Tibial artery (tissue), 4 donors: ENCODE measurements around the gene TDRD3.

Experiments
- DNase-seq, 2 donors: peaks; one replicate each; pipeline ENCODE4 v3.0.0-alpha.2; 2019
- H3K27ac ChIP-seq, 2 donors: fragments of 200-600 bp; sonication (generic) in 1 of 2; 1 replicate in 1 of 2; 2 replicates in 1 of 2; pipeline ENCODE4 v1.5.1; 2018 to 2019; ENCODE audit warnings: mild to moderate bottlenecking in 1 of 2
- H3K27me3 ChIP-seq, 2 donors: fragments of 200-600 bp; sonication (generic) in 1 of 2; one replicate each; pipeline versions ENCODE4 v1.5.1 to v1.6.0; 2016 to 2019
- H3K36me3 ChIP-seq, 3 donors: fragments of 200-600 bp; sonication (generic) in 2 of 3; one replicate each; pipeline ENCODE4 v1.5.1; 2016 to 2019; ENCODE audit warnings: mild to moderate bottlenecking in 2 of 3
- H3K4me1 ChIP-seq, 4 donors: fragments of 200-600 bp; sonication (generic) in 2 of 4; 1 replicate in 3 of 4; 2 replicates in 1 of 4; pipeline ENCODE4 v1.5.1; 2016 to 2019
- H3K4me3 ChIP-seq, 2 donors: fragments of 200-600 bp; sonication (generic) in 1 of 2; 1 replicate in 1 of 2; 2 replicates in 1 of 2; pipeline ENCODE4 v1.5.1; 2018 to 2019; ENCODE audit warnings: mild to moderate bottlenecking in 2 of 2
- H3K9me3 ChIP-seq, 3 donors: fragments of 200-600 bp; sonication (generic) in 1 of 3; one replicate each; pipeline ENCODE4 v1.5.1; 2016 to 2019
- intact Hi-C: fragments of 100-400 bp; cut with DNase I; formaldehyde crosslinking; loops from one replicate; pipeline ENCODE4 v1.15.0; 2023; ENCODE audit warnings: low total_unique reads
- TF ChIP-seq, protein P1 (sequence below), 2 experiments: fragments of 200-600 bp in 1 of 2; fragments of 450-650 bp in 1 of 2; IDR thresholded peaks; one replicate each; pipeline ENCODE4 v1.5.1; 2017 to 2019; ENCODE audit warnings: antibody characterized with exemption in 2 of 2, mild to moderate bottlenecking in 1 of 2, moderate library complexity in 1 of 2

Gene TDRD3

DNA sequence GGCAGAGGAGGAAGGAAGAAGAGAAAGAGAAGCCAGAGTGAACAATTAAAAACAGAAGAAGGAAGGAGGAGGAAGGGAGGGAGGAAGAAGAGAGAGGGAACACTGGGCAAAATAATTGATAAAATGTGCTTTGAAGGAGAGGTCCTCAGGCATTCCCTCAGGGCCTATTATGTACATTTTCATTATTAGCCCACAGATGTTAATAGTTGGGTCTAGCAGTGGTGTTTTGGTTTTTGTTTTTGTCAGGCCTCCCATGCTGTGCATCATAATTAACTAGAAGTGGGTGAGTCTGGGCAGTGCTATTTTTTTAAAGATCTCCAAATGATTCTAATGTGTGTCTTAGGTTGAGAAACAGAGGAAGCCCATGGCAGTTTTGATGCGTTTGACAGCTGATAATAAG, 178.1 kb downstream of the TDRD3 start:
- H3K27ac ChIP-seq, result no peak overlapping the region
- intact Hi-C loops, result no loop called here

DNA sequence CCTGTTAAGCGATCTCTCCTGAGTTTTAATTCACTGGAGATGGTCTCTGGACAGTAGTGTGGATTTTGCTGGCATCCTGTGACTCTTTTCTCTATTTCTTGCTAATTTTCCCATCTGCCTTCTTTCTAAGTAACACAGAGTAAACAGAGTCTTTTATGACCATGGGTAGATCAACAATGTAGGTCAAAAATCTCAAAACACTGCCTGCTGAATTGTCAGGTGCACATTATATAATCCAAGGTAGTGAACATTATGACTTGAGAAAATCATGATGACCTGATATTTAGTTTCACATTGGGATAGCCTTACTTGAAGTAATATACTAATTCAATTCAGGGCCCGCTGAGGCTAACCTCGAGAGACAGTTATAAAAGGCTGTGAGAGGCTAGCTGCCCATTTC, 180.7 kb downstream of the TDRD3 start:
- Histone ChIP-seq H3K4me1 (no peaks in the 10 kb centered on the region), H3K27me3 (no peaks in the 10 kb centered on the region), H3K9me3 (no peaks in the 10 kb centered on the region), H3K4me3 (no peak overlapping the region), H3K27ac (no peak overlapping the region), H3K36me3 (peaks cover 0 to 7% (median 0%) of the 10 kb centered on the region in 3 donors)
- DNase-seq, result no peak
- TF ChIP-seq, protein P1, sequence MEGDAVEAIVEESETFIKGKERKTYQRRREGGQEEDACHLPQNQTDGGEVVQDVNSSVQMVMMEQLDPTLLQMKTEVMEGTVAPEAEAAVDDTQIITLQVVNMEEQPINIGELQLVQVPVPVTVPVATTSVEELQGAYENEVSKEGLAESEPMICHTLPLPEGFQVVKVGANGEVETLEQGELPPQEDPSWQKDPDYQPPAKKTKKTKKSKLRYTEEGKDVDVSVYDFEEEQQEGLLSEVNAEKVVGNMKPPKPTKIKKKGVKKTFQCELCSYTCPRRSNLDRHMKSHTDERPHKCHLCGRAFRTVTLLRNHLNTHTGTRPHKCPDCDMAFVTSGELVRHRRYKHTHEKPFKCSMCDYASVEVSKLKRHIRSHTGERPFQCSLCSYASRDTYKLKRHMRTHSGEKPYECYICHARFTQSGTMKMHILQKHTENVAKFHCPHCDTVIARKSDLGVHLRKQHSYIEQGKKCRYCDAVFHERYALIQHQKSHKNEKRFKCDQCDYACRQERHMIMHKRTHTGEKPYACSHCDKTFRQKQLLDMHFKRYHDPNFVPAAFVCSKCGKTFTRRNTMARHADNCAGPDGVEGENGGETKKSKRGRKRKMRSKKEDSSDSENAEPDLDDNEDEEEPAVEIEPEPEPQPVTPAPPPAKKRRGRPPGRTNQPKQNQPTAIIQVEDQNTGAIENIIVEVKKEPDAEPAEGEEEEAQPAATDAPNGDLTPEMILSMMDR (IDR thresholded peaks at IDR 0.05), result no peak
- intact Hi-C loops, result no loop called here

More for the DNA sequence above, 178.1 kb downstream of the TDRD3 start:
- Histone ChIP-seq H3K4me3 (no peak overlapping the region), H3K27me3 (no peaks in the 10 kb centered on the region), H3K36me3 (peaks cover 0 to 7% (median 0%) of the 10 kb centered on the region in 3 donors), H3K9me3 (no peaks in the 10 kb centered on the region), H3K4me1 (no peaks in the 10 kb centered on the region)
- TF ChIP-seq, protein P1 (IDR thresholded peaks at IDR 0.05), result no peak
- no peak for DNase-seq

GRCh38 chr13:60583196-60583888, 186.3 kb downstream of the TDRD3 start:
- no peak overlapping the region for H3K27ac ChIP-seq
- intact Hi-C loops, result no loop called here

GRCh38 chr13:60583911-60584753, 187.1 kb downstream of the TDRD3 start:
- no peaks in the 10 kb centered on the region for H3K27me3 ChIP-seq
- H3K4me3 ChIP-seq, result no peak overlapping the region
- no peaks in the 10 kb centered on the region for H3K36me3 ChIP-seq
- TF ChIP-seq, protein P1 (IDR thresholded peaks at IDR 0.05), result no peak
- DNase-seq, result peak in 1 of 2 donors; percentile 27
- H3K4me1 ChIP-seq, result no peaks in the 10 kb centered on the region
- H3K27ac ChIP-seq, result no peak overlapping the region
- peaks cover 0 to 4% (median 0%) of the 10 kb centered on the region in 3 donors for H3K9me3 ChIP-seq
- intact Hi-C loops, result no loop called here

More at GRCh38 chr13:60583196-60583888, 186.3 kb downstream of the TDRD3 start:
- Histone ChIP-seq H3K27me3 (no peaks in the 10 kb centered on the region), H3K4me1 (no peaks in the 10 kb centered on the region), H3K4me3 (no peak overlapping the region), H3K9me3 (peaks cover 0 to 4% (median 0%) of the 10 kb centered on the region in 3 donors), H3K36me3 (no peaks in the 10 kb centered on the region)
- TF ChIP-seq, protein P1 (IDR thresholded peaks at IDR 0.05), result no peak
- peak in 1 of 2 donors; percentile 42 for DNase-seq

DNA sequence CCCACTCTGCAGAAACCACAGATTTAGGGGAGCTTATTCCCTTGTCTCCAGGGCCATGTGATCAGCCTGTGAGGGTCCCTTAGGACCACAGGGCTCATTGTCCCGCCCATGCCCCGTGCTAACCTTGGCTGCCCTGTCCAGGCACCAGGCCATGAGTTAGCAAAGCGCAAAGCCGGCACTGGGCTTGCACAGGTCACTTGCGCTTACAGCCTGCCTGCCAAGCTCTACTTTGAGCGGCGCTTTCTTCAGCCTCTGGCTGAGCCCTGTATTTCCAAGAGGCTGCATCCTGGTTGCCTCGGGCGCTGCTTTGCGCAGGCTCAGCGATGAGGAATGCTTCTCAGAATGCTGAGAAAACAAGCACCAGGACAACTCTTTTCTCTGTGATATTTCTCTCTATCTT, 188.0 kb downstream of the TDRD3 start:
- intact Hi-C loops, result no loop called here
- peaks cover 0 to 4% (median 0%) of the 10 kb centered on the region in 3 donors for H3K9me3 ChIP-seq
- H3K4me3 ChIP-seq, result peak overlapping the region in 1 of 2 donors; percentile 14
- TF ChIP-seq, protein P1 (IDR thresholded peaks at IDR 0.05), result no peak
- no peaks in the 10 kb centered on the region for H3K27me3 ChIP-seq
- peak in 1 of 2 donors; percentile 28 for DNase-seq
- no peaks in the 10 kb centered on the region for H3K36me3 ChIP-seq
- H3K27ac ChIP-seq, result no peak overlapping the region
- no peaks in the 10 kb centered on the region for H3K4me1 ChIP-seq
